KG1 (cell line): ENCODE measurements around the gene PGLYRP1.
A peak's percentile ranks its signal among the peaks of the same experiment; 100 is the strongest.

Source experiments
- DNase-seq: peaks from one replicate; lab custom pipeline; 2025; lab: John Stamatoyannopoulos, UW

Gene PGLYRP1

GRCh38 chr19:46032597-46033025 is 9.8 kb upstream of the PGLYRP1 start:
- no peak for DNase-seq

- DNase-seq: no peak
Observed at GRCh38 chr19:46031781-46032596, 9.1 kb upstream of the PGLYRP1 start.

DNA sequence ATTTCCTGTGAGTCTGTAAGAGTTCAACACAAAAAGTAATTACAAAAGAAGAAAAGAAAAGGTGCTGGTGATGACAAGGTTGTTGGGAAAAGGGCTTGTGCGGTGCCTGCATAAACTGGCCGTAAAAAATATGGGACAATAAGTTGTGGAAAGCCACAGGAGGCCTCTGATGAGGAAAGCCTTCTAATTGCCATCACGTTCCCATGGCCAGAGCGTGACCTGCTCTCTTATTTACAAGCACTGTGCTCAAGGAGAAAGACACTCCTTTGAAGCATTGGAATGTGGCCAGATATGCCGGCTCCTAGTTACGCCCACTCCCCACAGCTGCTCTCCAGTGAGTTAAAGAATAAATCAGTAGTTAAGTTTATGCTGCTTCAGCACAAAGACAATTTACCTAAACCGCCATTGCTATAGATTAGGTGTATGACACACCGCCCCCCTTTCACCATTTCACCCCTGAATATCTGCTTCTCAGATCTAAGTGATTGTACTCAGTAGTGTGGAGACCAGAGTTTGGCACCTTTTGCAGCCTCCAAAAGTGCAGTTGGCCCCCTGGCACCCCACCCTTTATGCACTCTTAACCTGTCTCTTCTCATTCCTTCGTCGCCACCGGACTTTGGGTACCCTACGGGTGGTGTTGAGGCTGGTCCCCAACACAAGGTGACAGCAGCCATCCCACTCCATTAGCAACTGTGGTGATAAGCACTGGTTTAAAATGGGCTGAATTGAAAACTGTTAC is 8.1 kb upstream of the PGLYRP1 start:
- DNase-seq: no peak

DNA sequence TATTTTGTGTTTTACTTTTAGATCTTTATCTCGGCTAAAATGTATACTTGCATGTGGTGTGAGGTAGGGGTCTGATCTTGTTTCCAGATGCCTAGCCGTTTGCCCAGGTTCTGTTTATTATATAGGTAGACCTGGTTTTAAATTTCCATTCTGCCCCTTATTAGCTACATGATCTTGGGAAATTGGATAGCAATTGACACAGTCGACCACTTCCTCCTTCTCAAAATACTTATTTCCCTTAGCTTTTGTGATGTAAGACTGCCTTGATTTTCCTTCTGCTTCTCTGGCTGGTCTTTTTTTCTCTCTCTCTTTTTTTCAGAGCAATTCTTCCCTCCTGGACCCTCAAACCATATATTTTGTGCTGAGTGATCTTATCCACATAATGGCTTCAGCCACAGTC is 3.0 kb upstream of the PGLYRP1 start:
- DNase-seq: no peak

GRCh38 chr19:46023311-46023779 is 492 bp upstream of the PGLYRP1 start:
- no peak for DNase-seq

- DNase-seq: no peak
Observed at GRCh38 chr19:46022061-46022430, 807 bp downstream of the PGLYRP1 start.

DNA sequence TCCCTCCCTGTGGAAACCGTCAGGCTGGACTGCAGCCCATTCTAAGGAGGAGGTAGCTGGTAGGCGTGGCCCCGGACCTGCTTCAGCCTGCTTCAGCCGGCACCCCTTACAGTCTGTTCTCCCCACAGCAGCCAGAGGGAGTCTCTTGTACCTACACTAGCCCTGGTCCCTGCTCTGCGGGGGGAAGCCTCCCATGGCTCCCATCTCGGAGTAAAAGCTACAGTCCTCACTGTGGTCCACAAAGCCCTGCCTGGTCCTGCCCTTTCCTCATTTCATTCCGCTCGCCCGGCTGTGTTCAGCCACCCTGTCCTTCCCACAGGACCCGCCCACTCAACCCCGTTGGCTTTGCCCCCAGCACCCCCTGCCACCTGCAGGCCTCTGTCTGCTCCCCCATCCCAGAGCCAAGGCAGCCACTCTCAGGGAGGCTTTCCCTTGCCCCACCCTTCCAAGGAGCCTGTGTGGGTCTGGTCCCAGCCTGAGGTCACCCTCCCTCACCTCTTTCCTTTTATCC is 1.3 kb downstream of the PGLYRP1 start:
- DNase-seq: no peak

- DNase-seq: no peak
Observed at GRCh38 chr19:46020819-46021125, 2.1 kb downstream of the PGLYRP1 start.

GRCh38 chr19:46019270-46019669 is 3.6 kb downstream of the PGLYRP1 start:
- DNase-seq: no peak

DNA sequence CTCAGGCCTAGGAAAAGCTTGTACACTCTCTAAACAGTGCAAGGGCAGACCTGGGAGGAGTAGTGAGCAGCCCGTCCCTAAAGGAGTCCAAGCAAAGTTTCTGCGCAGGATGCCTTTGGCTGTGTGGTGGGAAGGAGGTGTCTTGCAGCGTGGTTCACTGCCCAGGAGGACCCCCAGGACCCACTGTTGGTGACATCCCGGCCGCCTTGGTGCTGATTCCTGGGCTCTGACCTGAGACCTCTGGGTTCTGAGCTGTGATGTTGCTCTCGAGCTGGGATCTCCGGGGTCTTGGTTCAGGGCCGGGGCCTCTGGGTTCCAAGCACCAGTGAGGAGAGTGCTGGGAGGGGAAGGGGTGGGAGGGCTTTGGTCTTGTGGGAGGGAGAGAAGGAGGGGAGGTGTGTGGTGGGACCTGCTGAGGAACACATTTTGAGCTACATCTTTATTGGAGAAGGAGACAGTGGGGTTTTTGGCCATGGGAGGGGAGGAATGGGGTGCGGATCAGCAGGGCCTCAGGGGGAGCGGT is 4.1 kb downstream of the PGLYRP1 start:
- no peak for DNase-seq

GRCh38 chr19:46017874-46018675 is 4.8 kb downstream of the PGLYRP1 start:
- DNase-seq: no peak

- DNase-seq: no peak
Observed at GRCh38 chr19:46017095-46017429, 5.8 kb downstream of the PGLYRP1 start.

DNA sequence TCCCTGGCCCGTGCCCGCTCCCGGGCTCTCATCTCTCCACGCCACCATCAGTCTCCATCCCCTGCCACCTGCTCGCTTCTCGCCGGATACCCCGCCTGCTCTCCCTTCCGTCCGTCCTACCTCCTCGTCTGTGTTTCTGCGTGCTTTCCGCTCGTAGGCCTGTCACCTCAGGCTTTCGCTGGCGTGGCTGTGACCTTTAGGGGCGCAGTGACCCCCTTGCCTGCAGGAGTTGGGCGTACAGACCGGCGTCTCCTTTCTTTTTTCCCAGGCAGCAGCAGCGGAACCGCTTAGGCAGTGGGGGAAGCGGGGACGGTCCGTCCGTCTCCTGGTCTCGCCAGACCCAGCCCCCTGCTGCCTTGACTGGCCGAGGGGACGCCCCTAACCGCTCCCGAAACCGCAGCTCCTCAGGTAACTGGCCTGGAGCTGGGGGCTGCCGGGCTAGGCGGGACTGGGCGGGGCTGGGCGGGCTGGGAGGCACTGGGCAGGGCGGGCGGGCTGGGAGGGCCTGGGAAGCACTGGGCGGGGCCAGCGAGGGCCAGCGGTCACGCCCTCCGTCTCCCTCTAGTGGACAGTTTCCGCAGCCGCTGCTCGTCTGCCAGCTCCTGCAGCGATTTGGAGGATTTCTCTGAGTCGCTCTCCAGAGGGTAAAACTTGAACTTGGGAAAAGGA is 6.3 kb downstream of the PGLYRP1 start:
- DNase-seq: peak; percentile 56

GRCh38 chr19:46015687-46016425 is 7.0 kb downstream of the PGLYRP1 start:
- DNase-seq: no peak

DNA sequence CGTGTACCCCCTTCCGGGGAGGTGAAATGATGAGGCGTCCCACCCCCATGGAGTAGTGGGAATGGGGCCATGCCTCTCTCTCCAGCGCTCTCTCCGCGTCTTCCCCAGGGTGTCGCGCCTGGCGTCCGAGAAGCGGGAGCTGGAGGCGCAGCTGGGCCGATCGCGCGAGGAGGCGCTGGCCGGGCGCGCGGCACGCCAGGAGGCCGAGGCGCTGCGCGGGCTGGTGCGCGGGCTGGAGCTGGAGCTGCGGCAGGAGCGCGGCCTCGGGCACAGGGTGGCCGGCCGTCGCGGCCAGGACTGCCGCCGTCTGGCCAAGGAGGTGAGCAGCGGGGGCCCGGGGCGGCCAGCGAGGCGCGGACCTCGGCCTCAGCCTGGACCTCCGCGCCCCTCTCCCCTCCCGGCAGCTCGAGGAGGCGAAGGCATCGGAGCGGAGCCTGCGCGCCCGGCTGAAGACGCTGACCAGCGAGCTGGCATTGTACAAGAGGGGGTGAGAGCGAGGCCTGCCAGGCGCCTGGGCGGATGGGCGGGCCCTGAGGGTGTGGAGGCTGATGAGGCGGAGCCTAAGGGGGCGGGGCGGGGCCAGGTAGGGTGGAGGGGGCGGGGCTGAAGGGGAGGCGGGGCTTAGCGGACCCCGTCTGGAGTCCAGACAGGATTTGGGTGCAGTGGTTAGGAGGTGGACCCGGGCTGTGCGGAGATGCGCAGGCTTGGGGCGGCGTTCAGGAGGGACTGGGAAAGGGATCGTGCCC is 7.7 kb downstream of the PGLYRP1 start:
- no peak for DNase-seq

- no peak for DNase-seq
Observed at GRCh38 chr19:46014534-46014933, 8.3 kb downstream of the PGLYRP1 start.

- peak; percentile 37 for DNase-seq
Observed at GRCh38 chr19:46009530-46010510, 13.0 kb downstream of the PGLYRP1 start.

- DNase-seq: no peak
Observed at GRCh38 chr19:46006411-46006810, 16.4 kb downstream of the PGLYRP1 start.

- no peak for DNase-seq
Observed at GRCh38 chr19:46002678-46003275, 20.1 kb downstream of the PGLYRP1 start.
